ENCODE measurements around the gene RAB7A.

- no peak for TF ChIP-seq POLR2A (IDR thresholded peaks at IDR 0.05)
- TF ChIP-seq CTCF (IDR thresholded peaks at IDR 0.05): no peak
These were observed 49.3 kb downstream of the RAB7A start for GRCh38 chr3:128775241-128775640.

All from thyroid gland (tissue), 4 donors.